ENCODE measurements around the gene MTA1. TPM values are rescaled to one million over a fixed set of nuclear protein-coding genes. Genes with fewer than 3 reads are reported as not detected.

MTA1 gene
- total and polyA plus RNA-seq, 2 of the 8 experiments (the other 6 are each of a cell fraction or from before 2014, with no cell fraction given) = 73.9 to 221 TPM

DNA sequence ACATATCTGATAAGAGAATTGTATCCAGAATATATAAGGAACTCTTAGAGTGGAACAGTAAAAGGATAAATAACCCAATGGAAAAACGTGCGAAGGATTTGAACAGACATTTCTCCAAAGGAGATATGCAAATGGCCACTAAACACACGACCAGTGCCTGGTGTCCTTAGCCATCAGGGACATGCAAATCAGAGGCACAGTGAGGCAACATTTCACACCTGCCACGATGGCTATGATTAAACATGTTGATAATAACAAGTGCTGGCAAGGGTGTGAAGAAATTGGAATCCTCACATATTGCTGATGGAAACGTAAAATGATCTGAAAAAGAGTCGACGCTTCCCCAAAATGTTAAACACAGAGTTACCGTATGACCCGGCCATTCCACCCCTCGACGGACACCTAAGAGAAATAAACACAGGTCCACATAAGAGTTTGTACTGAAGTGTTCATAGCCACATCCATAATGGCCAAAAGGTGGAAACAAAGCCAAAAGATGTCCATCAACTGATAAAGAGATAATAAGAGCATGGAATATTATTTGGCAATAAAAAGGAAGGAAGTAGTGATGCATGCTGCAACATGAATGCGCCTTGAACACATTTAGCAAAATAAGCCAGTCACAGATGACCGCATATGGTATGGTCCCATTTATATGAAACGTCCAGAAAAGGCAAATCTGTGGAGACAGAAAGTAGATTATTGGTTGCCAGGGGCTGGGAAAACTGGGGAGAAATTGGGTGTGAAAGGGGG is 100.5 kb downstream of the MTA1 start:
- CTCF ChIA-PET (ENCODE audit: partially characterized antibody) = interaction anchor here (1.2 kb wide), 1 partner anchor 18 kb away, joined by 5 read pairs; no protein-coding TSS in a partner anchor
- no peak for FAIRE-seq
- TF ChIP-seq NRF1 (IDR thresholded peaks at IDR 0.05; ENCODE audit: low read depth, low read length) (no peak), JUND (IDR thresholded peaks at IDR 0.05; ENCODE audit: low read length) (no peak), HDAC2 (IDR thresholded peaks at IDR 0.05; ENCODE audit: borderline replicate concordance in 1 of 2, low read depth in 2 of 2, low read length in 2 of 2) (no peak), POLR2AphosphoS5 (IDR thresholded peaks at IDR 0.05; ENCODE audit: low read depth, low read length) (no peak), RNF2 (IDR thresholded peaks at IDR 0.05; ENCODE audit: borderline replicate concordance, low read depth, low read length, missing control alignments, poor library complexity, severe bottlenecking) (no peak), KDM1A (IDR thresholded peaks at IDR 0.05; ENCODE audit: borderline replicate concordance, low read length) (no peak), POU5F1 (IDR thresholded peaks at IDR 0.05; ENCODE audit: low read depth, low read length) (no peak), BRCA1 (IDR thresholded peaks at IDR 0.05; ENCODE audit: low read depth, low read length) (no peak)
- TF ChIP-seq, protein P1, sequence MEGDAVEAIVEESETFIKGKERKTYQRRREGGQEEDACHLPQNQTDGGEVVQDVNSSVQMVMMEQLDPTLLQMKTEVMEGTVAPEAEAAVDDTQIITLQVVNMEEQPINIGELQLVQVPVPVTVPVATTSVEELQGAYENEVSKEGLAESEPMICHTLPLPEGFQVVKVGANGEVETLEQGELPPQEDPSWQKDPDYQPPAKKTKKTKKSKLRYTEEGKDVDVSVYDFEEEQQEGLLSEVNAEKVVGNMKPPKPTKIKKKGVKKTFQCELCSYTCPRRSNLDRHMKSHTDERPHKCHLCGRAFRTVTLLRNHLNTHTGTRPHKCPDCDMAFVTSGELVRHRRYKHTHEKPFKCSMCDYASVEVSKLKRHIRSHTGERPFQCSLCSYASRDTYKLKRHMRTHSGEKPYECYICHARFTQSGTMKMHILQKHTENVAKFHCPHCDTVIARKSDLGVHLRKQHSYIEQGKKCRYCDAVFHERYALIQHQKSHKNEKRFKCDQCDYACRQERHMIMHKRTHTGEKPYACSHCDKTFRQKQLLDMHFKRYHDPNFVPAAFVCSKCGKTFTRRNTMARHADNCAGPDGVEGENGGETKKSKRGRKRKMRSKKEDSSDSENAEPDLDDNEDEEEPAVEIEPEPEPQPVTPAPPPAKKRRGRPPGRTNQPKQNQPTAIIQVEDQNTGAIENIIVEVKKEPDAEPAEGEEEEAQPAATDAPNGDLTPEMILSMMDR (IDR thresholded peaks at IDR 0.05; ENCODE audit: control extremely low read depth in 1 of 3, insufficient read depth in 1 of 3, low read depth in 1 of 3, low read length in 3 of 3) = no peak

More for the DNA sequence above, 100.5 kb downstream of the MTA1 start:
- no peak overlapping the region for H3K56ac ChIP-seq (replicated peaks; ENCODE audit: insufficient read length, low read depth, low read length)
- no peak overlapping the region for H2AFZ ChIP-seq (ENCODE audit: low read length)
- no peak overlapping the region for H2BK120ac ChIP-seq (replicated peaks; ENCODE audit: low read depth, low read length)
- H3K9ac ChIP-seq (replicated peaks in 1 of 4; ENCODE audit: extremely low read depth in 1 of 4, low read depth in 3 of 4, low read length in 3 of 4) = no peak overlapping the region
- no peak for DNase-seq (ENCODE audit: low read depth in 1 of 2, low spot score in 2 of 2)
- POLR2A ChIA-PET (ENCODE audit: partially characterized antibody) = no interaction called here
- no peak overlapping the region for H3K18ac ChIP-seq (ENCODE audit: extremely low read depth, low read length)
- H3K23me2 ChIP-seq (ENCODE audit: low read depth, low read length) = no peaks in the 10 kb centered on the region; the same call in 1 of the 2 replicates
- no peaks in the 10 kb centered on the region; a peak in 2 of 4 replicates for H3K9me3 ChIP-seq (ENCODE audit: insufficient read depth in 2 of 2, low read depth in 1 of 2, low read length in 1 of 2)
- no peaks in the 10 kb centered on the region for H3K79me1 ChIP-seq (ENCODE audit: low read depth, low read length)
- no peak overlapping the region for H2BK15ac ChIP-seq (ENCODE audit: low read length)
- no peaks in the 10 kb centered on the region for H3K36me3 ChIP-seq (ENCODE audit: control insufficient read depth in 2 of 4, insufficient read depth in 4 of 4, low read length in 3 of 4)
- no peak overlapping the region for H3K23ac ChIP-seq (ENCODE audit: insufficient read length)
- H3K14ac ChIP-seq (ENCODE audit: insufficient read length) = no peak overlapping the region
- no peaks in the 10 kb centered on the region for H3K79me2 ChIP-seq (ENCODE audit: control insufficient read depth in 1 of 2, insufficient read depth in 2 of 2, low read length in 2 of 2)
- no peak overlapping the region for H2BK12ac ChIP-seq (ENCODE audit: low read depth, low read length)
- no peak overlapping the region for H3K4ac ChIP-seq (replicated peaks; ENCODE audit: insufficient read length, low read depth, low read length)
- H2BK20ac ChIP-seq (ENCODE audit: low read length) = no peak overlapping the region
- H4K91ac ChIP-seq (replicated peaks; ENCODE audit: insufficient read length, low read length) = no peak overlapping the region
- H4K8ac ChIP-seq (ENCODE audit: extremely low read depth, insufficient read depth, low read length) = no peak overlapping the region
- H4K5ac ChIP-seq (ENCODE audit: insufficient read length, low read depth, low read length) = no peak overlapping the region
- no peaks in the 10 kb centered on the region for H4K20me1 ChIP-seq (replicated peaks in 1 of 2; ENCODE audit: control insufficient read depth in 1 of 2, insufficient read depth in 2 of 2, low read length in 2 of 2)
- H3K27me3 ChIP-seq (replicated peaks in 1 of 4; ENCODE audit: control insufficient read depth in 3 of 4, extremely low read depth in 1 of 4, insufficient read depth in 3 of 4, low read length in 3 of 4) = peaks cover 0 to 4% (median 2%) of the 10 kb centered on the region in 4 experiments; a peak in 4 of 7 replicates
- no peak overlapping the region for H2BK5ac ChIP-seq (ENCODE audit: low read depth, low read length)
- H3K4me3 ChIP-seq (ENCODE audit: extremely low read depth in 1 of 4, insufficient read depth in 2 of 4, low read depth in 3 of 4, low read length in 4 of 4) = no peak overlapping the region
- no peak overlapping the region for H2AK5ac ChIP-seq (ENCODE audit: low read depth, low read length)
- H3K4me1 ChIP-seq (replicated peaks in 1 of 4; ENCODE audit: control insufficient read depth in 3 of 4, insufficient read depth in 4 of 4, low read length in 3 of 4) = no peaks in the 10 kb centered on the region
- no peak overlapping the region for H3K27ac ChIP-seq (ENCODE audit: low read depth, low read length)
- H3K4me2 ChIP-seq (ENCODE audit: insufficient read depth in 1 of 2, low read depth in 2 of 2, low read length in 2 of 2) = no peak overlapping the region
- WGBS, 2 experiments (ENCODE audit: extremely low coverage in 1 of 2, insufficient coverage in 1 of 2, insufficient read length in 1 of 2, insufficient replicate concordance in 2 of 2, low coverage in 1 of 2, low lambda C conversion rate in 2 of 2, missing lambda C conversion rate in 1 of 2) = 83% methylated on average over 14 of the region's 14 CpGs; no CpG with 5 or more reads in 1 of the 2 experiments

Measured in H1 (cell line).